Stimulated activated memory B cell treated with anti-CD40 and anti-IgM and Interleukin-4, amounts not matched to agents 10 μg/mL and 1 μg/mL and 100 μg/mL, for 72 hours (primary cell): ENCODE results near the gene SAMSN1.
"Not testable (repeated sequence)": the region's sequence is repeated elsewhere in the genome, so short reads cannot be mapped to it uniquely, and the experiment has no call there.

Source experiments
- ATAC-seq: fragments of 150-1000 bp; cut with Tn5 transposase; 2 replicates; pipeline ENCODE4 v1.10.0; 2021
- H3K27ac Mint-ChIP-seq: one replicate; pipeline ENCODE4 v1.8.0; 2022; ENCODE audit warnings: mild to moderate bottlenecking, mixed read lengths
- H3K27me3 Mint-ChIP-seq: one replicate; pipeline ENCODE4 v1.8.0; 2022; ENCODE audit warnings: mixed read lengths
- H3K36me3 Mint-ChIP-seq: one replicate; pipeline ENCODE4 v1.8.0; 2022; ENCODE audit warnings: mixed read lengths
- H3K4me1 Mint-ChIP-seq: one replicate; pipeline ENCODE4 v1.8.0; 2022; ENCODE audit warnings: mixed read lengths
- H3K4me3 Mint-ChIP-seq: one replicate; pipeline ENCODE4 v1.8.0; 2022; ENCODE audit warnings: mild to moderate bottlenecking, moderate library complexity, mixed read lengths
- H3K9me3 Mint-ChIP-seq: one replicate; pipeline ENCODE4 v1.8.0; 2022; ENCODE audit warnings: mixed read lengths

SAMSN1 gene

DNA sequence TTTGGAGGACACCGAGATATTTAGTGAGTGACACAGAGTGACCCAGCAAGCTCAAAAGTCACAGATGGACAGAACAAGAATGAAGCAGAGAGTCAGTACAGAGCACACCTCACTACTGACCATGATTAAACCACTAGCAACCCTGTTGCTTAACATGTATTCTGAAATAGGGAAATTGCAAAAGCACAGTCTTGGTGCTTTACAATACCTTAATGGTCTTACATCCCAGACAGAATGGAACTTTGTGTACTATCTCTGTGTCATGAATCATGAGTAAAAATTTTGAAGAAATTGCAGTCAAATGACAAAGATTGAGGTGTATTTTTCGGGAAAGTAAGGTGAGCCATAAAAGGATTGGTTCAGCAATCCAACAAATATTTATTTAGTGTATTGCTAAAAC lies 2.7 kb upstream of the SAMSN1 start:
- Mint-ChIP-seq H3K4me1 (peaks cover 29% of the 10 kb centered on the region), H3K9me3 (no peaks in the 10 kb centered on the region), H3K27ac (peak overlapping the region; percentile 77), H3K4me3 (no peak overlapping the region), H3K36me3 (peaks cover 30% of the 10 kb centered on the region), H3K27me3 (no peaks in the 10 kb centered on the region)
- no peak for ATAC-seq

DNA sequence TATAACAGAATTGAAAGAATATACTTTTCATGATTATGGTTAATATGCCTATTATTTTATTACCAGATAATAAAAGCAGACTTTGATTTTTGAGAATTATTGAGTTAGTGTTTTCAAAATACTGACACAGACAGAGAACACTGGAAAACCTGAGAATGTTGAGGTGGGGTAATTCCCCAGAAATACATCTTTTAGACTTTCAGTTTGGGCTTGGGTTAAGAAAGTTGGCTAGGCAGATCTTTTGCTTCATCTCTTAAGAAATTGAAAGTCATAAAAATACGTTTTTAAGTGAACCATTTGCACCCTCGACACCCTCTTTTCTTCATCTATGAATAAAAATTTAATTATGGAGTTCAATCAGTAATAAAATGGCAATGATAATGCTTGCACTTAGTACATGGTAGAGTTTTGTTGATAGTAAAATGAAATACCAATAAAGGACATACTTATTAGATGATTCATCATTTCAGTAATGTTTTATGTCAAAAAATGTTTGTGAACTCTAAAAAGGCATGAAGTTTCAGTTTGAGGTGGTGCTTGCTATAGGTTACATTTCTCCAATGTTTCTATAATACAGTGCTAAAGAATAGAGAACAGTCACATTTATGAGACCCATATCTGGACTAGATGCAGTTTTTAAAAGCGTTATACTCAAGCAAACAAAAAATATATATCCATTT lies 1.9 kb upstream of the SAMSN1 start:
- Mint-ChIP-seq H3K36me3 (peaks cover 30% of the 10 kb centered on the region), H3K4me1 (peaks cover 24% of the 10 kb centered on the region), H3K4me3 (peak overlapping the region; percentile 68), H3K9me3 (no peaks in the 10 kb centered on the region), H3K27me3 (no peaks in the 10 kb centered on the region), H3K27ac (peak overlapping the region; percentile 77)
- no peak for ATAC-seq

DNA sequence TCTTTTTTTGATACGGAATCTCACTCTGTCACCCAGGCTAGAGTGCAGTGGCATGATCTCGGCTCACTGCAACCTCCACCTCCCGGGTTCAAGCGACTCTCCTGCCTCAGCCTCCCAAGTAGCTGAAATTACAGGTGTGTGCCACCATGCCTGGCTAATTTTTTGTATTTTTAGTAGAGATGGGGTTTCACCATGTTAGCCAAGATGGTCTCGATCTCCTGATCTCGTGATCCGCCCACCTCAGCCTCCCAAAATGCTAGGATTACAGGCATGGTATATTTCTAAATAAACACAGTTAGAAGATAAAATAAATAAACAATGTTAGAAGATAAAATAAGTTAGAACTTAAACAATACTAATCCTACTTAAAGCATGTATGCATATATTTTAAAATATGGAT lies 604 bp upstream of the SAMSN1 start:
- H3K4me1 Mint-ChIP-seq = peaks cover 28% of the 10 kb centered on the region
- H3K27ac Mint-ChIP-seq = peak overlapping the region; percentile 77
- H3K4me3 Mint-ChIP-seq = peak overlapping the region; percentile 31
- H3K36me3 Mint-ChIP-seq = peaks cover 43% of the 10 kb centered on the region
- not testable (repeated sequence) for H3K27me3 Mint-ChIP-seq, ATAC-seq, H3K9me3 Mint-ChIP-seq

DNA sequence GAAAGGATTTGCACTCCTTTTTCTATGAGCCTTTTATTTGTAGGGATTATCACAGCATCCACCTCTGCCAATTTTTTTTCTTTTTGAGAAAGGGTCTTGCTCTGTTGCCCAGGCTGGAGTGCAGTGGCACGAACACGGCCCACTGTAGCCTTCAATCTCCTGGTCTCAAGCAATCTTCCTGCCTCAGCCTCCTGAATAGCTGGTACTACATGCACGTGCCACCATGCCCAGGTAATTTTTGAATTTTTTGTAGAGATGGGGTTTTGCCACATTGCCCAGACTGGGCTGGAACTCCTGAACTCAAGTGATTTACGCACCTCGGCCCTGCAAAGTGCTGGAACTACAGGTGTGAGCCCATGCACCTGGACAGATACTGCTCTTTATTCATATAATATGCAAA lies 2.1 kb downstream of the SAMSN1 start:
- no peaks in the 10 kb centered on the region for H3K27me3 Mint-ChIP-seq
- H3K9me3 Mint-ChIP-seq = no peaks in the 10 kb centered on the region
- H3K27ac Mint-ChIP-seq = peak overlapping the region; percentile 77
- ATAC-seq = no peak
- peaks cover 61% of the 10 kb centered on the region for H3K36me3 Mint-ChIP-seq
- H3K4me3 Mint-ChIP-seq = peak overlapping the region; percentile 83
- H3K4me1 Mint-ChIP-seq = peaks cover 35% of the 10 kb centered on the region

DNA sequence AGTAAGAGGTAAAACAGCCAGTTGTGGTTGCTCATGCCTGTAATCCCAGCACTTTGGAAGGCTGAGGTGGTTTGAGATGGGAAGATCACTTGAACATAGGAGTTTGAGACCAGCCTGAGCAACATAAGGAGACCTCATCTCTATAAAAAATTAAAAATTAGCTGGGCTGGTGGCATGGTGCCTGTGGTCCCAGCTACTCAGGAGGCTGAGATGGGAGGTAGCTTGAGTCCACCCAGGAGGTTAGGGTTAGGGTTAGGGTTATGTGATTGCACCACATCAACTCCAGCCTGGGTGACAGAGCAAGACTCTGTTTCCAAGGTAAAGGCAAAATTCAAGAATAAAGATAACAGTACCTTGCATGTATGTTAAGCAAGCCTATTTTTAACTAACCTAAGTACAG lies 3.5 kb downstream of the SAMSN1 start:
- ATAC-seq = no peak

DNA sequence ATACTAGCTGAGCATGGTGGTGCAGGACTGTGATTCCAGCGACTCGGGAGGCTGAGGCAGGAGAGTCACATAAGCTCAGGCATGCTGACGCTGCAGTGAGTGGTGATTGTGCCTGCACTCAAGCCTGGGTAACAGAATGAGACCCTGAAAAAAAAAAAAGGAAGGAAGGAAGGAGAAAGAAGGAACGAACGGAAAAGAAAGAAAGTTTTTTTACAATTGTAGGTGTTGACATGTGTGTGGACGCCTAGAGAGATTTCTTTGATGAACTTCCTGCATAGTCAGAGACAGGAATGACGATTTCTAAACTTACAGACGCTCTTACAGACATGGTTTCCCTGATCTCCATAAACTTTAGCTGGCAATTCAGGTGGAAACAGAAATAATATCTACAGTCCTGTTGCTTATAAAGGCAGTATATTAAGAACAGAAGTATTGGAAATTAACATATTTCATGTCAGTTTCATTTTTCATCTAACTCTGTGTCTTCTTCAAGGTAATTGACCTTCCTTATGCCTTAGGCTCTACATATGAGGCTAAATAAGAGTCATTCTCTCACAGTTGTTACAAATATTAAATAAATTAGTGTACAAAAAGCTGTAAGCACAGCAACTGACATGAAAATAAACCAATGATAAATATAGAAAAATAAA lies 4.1 kb downstream of the SAMSN1 start:
- H3K36me3 Mint-ChIP-seq = peaks cover 76% of the 10 kb centered on the region
- H3K27me3 Mint-ChIP-seq = no peaks in the 10 kb centered on the region
- peak; percentile 39 for ATAC-seq
- peaks cover 3% of the 10 kb centered on the region for H3K9me3 Mint-ChIP-seq
- H3K4me1 Mint-ChIP-seq = peaks cover 45% of the 10 kb centered on the region
- H3K4me3 Mint-ChIP-seq = peak overlapping the region; percentile 93
- peak overlapping the region; percentile 77 for H3K27ac Mint-ChIP-seq

More for the DNA sequence above, 3.5 kb downstream of the SAMSN1 start:
- Mint-ChIP-seq H3K4me3 (peak overlapping the region; percentile 84), H3K27me3 (no peaks in the 10 kb centered on the region), H3K27ac (peak overlapping the region; percentile 77), H3K4me1 (peaks cover 38% of the 10 kb centered on the region), H3K9me3 (no peaks in the 10 kb centered on the region), H3K36me3 (peaks cover 70% of the 10 kb centered on the region)

DNA sequence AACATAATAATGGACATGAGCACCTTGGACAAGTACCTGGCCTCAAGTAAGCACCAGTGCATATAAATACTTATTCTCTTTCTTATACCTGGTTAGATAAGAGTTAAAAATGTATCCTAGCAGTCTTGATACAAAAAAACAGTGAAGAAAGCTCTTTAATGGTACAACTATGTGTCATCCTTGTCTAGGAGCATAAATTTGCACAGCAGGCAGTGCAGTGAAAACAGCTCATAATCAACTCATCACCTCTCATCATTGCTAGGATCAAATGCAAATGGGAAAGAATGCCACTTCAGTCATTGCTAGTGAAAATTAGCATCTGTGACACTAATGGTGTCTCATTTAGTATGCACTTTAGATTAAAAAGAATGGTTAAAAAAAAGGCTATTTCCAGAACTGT lies 7.6 kb downstream of the SAMSN1 start:
- peak overlapping the region; percentile 69 for H3K27ac Mint-ChIP-seq

DNA sequence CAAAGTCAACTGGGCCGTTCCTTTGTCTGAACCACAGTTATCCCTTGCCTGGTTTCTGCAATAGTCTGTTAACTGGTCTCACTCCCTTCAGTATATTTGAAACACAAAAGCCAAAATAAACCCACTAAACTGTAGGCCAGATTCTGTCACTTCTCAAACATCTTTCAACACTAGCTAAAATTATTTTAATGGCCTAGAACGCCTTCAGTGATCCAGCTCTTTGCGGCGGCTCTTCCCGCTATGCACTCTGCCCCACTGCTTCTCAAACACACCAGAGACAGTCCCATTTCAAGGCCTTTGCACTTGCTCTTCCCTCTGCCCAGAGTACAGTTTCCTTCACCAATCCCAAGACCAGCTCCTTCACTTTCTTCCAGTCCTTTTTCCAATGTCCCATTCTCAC lies 9.2 kb downstream of the SAMSN1 start:
- Mint-ChIP-seq H3K27ac (peak overlapping the region; percentile 99), H3K4me3 (peak overlapping the region; percentile 25), H3K4me1 (peaks cover 91% of the 10 kb centered on the region), H3K36me3 (peaks cover 86% of the 10 kb centered on the region), H3K27me3 (no peaks in the 10 kb centered on the region), H3K9me3 (peaks cover 7% of the 10 kb centered on the region)
- ATAC-seq = no peak

More for the DNA sequence above, 7.6 kb downstream of the SAMSN1 start:
- Mint-ChIP-seq H3K36me3 (peaks cover 93% of the 10 kb centered on the region), H3K27me3 (no peaks in the 10 kb centered on the region), H3K4me3 (peak overlapping the region; percentile 67), H3K4me1 (peaks cover 80% of the 10 kb centered on the region), H3K9me3 (peaks cover 7% of the 10 kb centered on the region)
- no peak for ATAC-seq

DNA sequence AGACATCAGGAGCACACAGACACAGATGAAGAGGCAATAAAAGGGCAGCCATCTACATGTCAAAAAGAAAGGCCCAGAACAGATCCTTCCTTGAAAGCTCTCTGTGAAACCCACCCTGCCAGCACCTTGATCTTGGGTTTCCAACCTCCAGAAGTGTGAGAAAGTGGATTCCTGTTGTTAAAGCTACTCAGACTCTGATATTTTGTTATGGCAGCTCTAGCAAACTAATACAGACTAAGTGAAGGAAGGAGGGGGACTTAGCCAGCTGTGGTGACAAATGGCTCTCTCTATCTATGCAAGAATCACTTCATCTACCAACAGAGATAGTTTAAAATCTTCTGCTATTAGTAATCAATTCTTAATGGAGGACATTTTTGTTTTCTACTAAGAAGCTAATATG lies 10.4 kb downstream of the SAMSN1 start:
- Mint-ChIP-seq H3K4me3 (peak overlapping the region; percentile 84), H3K27ac (peak overlapping the region; percentile 99), H3K9me3 (peaks cover 7% of the 10 kb centered on the region), H3K27me3 (no peaks in the 10 kb centered on the region), H3K4me1 (peaks cover 90% of the 10 kb centered on the region), H3K36me3 (peaks cover 77% of the 10 kb centered on the region)
- ATAC-seq = no peak

DNA sequence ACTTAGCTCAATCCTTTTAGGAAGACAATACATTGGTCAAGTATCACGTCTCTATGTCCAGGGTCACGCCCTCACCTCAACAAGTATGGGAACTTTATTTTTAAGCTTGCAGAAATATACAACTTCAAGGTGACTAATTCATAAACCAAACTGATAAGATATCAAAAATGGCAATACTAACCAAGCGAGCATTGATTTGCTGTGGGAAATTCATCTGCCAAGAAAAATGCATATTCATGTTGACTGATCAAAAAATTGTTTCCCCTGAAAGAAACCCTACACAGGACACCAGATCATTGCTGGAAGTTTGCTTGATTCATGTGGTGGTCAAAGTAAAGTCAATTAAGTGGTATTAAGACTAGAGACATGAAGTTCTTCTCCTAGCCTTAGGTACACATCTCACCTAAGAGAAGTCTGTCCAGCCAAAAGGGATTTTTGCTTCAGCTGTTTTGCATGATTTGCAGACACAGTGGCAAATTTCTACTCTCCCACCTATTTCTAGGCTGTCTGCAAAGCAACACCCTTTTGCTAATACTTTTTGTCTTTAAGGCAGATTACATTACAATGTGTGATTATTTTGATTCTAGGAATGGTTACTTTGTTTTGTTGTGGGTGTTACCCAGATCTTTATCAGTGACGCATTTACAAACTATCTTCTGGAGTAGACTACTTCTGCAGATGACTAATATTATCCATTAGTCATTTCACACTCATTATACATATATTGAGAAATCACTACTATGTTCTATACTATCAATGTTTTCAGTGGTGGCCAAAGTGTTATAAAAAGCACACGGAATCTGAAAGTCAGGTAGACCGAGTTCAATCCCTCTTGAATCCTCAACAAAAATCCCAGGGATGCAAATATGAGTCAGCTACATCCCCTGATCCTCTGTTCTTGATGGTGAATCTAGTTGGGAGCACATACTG lies 12.4 kb downstream of the SAMSN1 start:
- Mint-ChIP-seq H3K36me3 (peaks cover 65% of the 10 kb centered on the region), H3K27ac (peak overlapping the region; percentile 99), H3K27me3 (no peaks in the 10 kb centered on the region), H3K4me1 (peaks cover 78% of the 10 kb centered on the region), H3K9me3 (peaks cover 7% of the 10 kb centered on the region), H3K4me3 (peak overlapping the region; percentile 84)
- ATAC-seq = peak; percentile 91

DNA sequence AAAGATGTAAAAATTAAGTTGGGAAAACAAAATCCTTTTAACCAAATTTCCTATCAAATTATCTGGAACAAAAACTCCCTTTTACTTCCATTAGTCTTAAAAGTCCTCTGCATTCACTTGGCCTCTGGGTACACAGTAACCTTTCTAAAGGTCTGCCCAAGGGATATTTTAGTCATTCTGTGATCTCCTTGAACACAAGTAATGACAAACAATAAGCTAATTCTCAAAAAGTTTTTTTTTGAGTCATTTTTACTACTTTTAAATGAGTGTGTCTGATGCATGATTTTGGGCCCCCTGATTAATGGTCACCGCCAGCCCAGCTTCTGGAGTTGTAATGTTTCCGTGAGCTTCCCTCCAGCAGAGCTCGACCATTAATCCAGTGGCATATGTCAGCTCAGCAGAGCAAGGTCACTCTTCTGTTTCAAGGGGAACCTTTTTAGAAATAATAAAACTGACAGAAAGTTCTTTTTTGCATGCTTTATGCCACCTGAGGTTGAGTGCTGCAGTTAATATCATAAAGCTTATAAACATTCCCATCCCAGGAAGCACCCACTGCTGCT lies 14.3 kb downstream of the SAMSN1 start:
- Mint-ChIP-seq H3K27ac (peak overlapping the region; percentile 99), H3K9me3 (peaks cover 3% of the 10 kb centered on the region), H3K4me3 (peak overlapping the region; percentile 67), H3K4me1 (peaks cover 75% of the 10 kb centered on the region), H3K36me3 (peaks cover 55% of the 10 kb centered on the region), H3K27me3 (no peaks in the 10 kb centered on the region)
- ATAC-seq = peak; percentile 41

DNA sequence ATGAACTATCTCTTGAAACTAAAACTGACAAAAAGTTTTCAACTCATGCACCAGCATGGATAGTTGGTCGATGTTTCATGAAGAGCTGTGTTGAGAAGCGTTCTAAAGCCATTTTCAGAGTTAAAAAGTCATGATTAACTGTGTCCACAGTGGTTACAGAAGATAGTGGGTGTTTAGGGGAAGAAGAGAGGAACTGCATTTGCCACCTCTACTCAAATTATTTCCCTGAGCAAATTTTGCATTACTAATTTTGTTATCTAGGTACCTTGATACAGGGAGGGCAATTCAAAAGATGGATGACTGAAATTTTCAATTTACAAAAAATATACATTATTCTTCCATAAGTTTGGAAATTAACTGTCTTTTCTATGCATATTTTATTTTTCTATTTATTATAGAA lies 15.5 kb downstream of the SAMSN1 start:
- Mint-ChIP-seq H3K27me3 (no peaks in the 10 kb centered on the region), H3K4me3 (no peak overlapping the region), H3K36me3 (peaks cover 42% of the 10 kb centered on the region), H3K4me1 (peaks cover 74% of the 10 kb centered on the region), H3K9me3 (peaks cover 3% of the 10 kb centered on the region), H3K27ac (no peak overlapping the region)
- ATAC-seq = no peak

DNA sequence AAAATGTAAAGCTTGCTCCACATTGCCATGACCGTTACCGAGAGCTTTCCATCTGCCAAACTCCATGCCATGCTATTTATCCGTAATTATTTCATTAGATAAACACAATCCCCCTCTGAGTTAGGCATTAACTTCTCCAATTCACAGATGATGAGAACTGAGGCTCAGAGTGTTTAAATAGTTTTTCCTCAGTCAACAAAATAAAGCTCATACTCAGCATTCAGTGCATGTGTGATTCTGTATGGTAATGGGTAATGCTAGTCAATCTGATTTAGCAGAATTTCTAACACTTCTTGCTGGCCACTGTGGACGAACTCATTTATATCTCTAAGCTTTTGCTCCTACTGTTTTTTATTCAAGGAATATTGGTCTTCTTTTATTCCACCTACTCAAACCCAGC lies 17.3 kb downstream of the SAMSN1 start:
- no peak for ATAC-seq
- peak overlapping the region; percentile 65 for H3K4me3 Mint-ChIP-seq
- no peaks in the 10 kb centered on the region for H3K9me3 Mint-ChIP-seq

DNA sequence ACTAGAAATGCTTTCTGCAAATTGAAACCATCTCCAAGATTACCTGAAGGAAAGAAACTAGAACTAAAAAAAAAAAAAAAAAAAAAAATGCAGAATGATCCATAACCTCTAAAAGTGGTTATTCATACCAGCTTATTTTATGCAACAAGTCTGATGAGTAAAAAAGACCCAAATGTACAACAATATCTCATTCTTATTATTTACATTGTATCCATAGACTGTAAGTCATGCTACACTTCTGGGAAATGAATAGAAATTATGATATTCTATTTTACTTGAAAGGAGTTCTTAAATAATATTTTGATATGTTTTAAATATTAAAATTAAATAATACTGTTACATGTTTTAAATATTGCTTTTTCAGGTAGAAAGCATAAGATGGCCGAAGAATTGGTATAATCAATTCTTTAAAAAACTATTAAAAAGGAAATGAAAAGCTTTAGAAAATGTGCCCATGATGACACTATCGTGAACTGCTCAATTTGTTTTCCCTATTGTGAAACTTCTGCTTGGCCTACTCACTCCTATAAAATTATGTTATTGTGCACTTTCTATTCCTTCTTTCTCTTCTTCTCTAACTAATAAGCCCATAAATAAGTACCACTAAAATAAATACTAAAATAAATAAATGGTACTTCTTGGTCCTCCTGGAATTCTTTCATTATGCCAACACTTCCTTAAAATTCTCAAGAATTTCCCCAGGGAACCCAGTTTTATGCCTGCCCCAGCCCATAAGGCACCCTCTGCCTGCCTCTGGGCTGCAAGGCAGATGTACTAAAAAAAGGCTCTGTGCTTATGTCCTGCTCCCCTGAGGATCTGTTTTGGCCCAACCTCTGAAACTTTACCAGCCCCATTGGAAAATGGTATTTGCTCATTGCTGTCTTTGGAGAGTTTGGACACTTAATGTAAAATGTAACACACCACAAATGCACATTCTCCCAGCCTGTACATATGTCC lies 18.1 kb downstream of the SAMSN1 start:
- Mint-ChIP-seq H3K4me3 (peak overlapping the region; percentile 69), H3K9me3 (no peaks in the 10 kb centered on the region), H3K36me3 (peaks cover 38% of the 10 kb centered on the region), H3K27me3 (no peaks in the 10 kb centered on the region), H3K4me1 (peaks cover 68% of the 10 kb centered on the region), H3K27ac (peak overlapping the region; percentile 78)
- ATAC-seq = no peak

More for the DNA sequence above, 17.3 kb downstream of the SAMSN1 start:
- no peaks in the 10 kb centered on the region for H3K27me3 Mint-ChIP-seq
- H3K27ac Mint-ChIP-seq = peak overlapping the region; percentile 78
- H3K4me1 Mint-ChIP-seq = peaks cover 68% of the 10 kb centered on the region
- peaks cover 31% of the 10 kb centered on the region for H3K36me3 Mint-ChIP-seq
